ENCODE results near the gene INKA2. TPM values are rescaled to one million over a fixed set of nuclear protein-coding genes. Genes with fewer than 3 reads are reported as not detected.

INKA2 gene
- polyA plus RNA-seq, 1 donor from 2014 or later, result 0.77 TPM

DNA sequence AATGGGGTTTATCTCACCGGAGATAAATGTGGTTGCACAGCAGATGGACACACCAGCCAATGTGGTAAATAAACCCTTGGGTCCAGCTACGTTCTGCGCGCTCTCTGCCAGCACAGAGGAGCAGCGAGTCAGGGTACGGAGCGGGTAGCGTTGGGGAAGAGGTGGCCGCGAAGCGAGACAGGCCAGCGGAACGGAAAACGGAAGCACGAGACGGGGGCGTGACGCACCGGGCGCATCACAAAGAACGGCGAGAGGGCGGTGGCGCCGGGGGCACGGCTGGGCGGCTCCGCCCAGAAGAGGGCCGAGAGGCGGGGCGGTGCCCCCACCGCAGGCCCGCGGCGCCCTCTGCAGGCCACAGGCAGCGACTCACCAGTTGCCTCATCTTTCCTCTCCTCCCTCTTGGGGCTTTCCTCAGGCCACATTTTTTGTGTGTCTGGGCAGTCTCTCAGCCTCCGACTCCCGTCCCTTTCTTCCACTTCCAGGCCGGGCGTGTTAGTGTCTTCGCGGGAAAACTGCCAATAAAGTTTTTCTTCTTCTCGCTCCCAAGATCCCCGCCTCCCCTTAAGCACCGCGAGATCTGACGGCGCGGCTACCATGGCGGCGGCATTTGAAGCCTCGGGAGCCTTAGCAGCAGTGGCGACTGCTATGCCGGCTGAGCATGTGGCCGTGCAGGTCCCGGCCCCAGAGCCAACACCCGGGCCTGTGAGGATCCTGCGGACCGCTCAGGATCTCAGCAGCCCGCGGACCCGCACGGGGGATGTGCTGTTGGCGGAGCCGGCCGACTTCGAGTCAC, 16.3 kb upstream of the INKA2 start, which contains the start of gene DDX20:
Gene DDX20, plus strand, starts transcription at position 571 of the 793 bp plus-strand sequence. Its CDS starts 24 bp downstream, at position 595.
- Histone ChIP-seq H3K9ac (ENCODE audit: low read length) (peak within 1 kb of the TSS; percentile 91), H2AFZ (ENCODE audit: low read depth, low read length) (peak within 1 kb of the TSS; percentile 62), H3K79me2 (replicated peaks; ENCODE audit: insufficient read depth, low read length) (peaks cover 31% of the 10 kb centered on the region), H3K36me3 (ENCODE audit: insufficient read depth, low read length) (no peaks in the 10 kb centered on the region), H4K20me1 (ENCODE audit: insufficient read depth) (no peaks in the 10 kb centered on the region), H3F3A (ENCODE audit: insufficient read depth, low read length, poor library complexity, severe bottlenecking) (peaks cover 7% of the 10 kb centered on the region), H3K4me3 (ENCODE audit: low read length) (peak within 1 kb of the TSS; percentile 72), H3K27ac (ENCODE audit: low read length) (peak within 1 kb of the TSS; percentile 99), H3K9me3 (ENCODE audit: low read length) (no peaks in the 10 kb centered on the region), H3K4me2 (ENCODE audit: low read length) (peak within 1 kb of the TSS; percentile 100), H3K27me3 (ENCODE audit: insufficient read depth, low read depth, low read length) (no peaks in the 10 kb centered on the region), H3K9me2 (ENCODE audit: insufficient read depth, low read length) (no peaks in the 10 kb centered on the region)
- TF ChIP-seq MXI1 (conservative IDR thresholded peaks at IDR 0.05; ENCODE audit: poor library complexity, severe bottlenecking) (peak; percentile 100), EP300 (conservative IDR thresholded peaks at IDR 0.05; ENCODE audit: poor library complexity, severe bottlenecking) (peak; percentile 84), EZH2 (IDR thresholded peaks at IDR 0.05; ENCODE audit: borderline replicate concordance, insufficient read depth, low read length, poor library complexity, severe bottlenecking) (no peak), TAF1 (IDR thresholded peaks at IDR 0.05; ENCODE audit: low read depth) (peak; percentile 62), RAD21 (conservative IDR thresholded peaks at IDR 0.05) (peak; percentile 91), POLR2AphosphoS5 (IDR thresholded peaks at IDR 0.05) (peak; percentile 86), SMC3 (conservative IDR thresholded peaks at IDR 0.05; ENCODE audit: poor library complexity) (peak; percentile 93)
- TF ChIP-seq, protein P1, sequence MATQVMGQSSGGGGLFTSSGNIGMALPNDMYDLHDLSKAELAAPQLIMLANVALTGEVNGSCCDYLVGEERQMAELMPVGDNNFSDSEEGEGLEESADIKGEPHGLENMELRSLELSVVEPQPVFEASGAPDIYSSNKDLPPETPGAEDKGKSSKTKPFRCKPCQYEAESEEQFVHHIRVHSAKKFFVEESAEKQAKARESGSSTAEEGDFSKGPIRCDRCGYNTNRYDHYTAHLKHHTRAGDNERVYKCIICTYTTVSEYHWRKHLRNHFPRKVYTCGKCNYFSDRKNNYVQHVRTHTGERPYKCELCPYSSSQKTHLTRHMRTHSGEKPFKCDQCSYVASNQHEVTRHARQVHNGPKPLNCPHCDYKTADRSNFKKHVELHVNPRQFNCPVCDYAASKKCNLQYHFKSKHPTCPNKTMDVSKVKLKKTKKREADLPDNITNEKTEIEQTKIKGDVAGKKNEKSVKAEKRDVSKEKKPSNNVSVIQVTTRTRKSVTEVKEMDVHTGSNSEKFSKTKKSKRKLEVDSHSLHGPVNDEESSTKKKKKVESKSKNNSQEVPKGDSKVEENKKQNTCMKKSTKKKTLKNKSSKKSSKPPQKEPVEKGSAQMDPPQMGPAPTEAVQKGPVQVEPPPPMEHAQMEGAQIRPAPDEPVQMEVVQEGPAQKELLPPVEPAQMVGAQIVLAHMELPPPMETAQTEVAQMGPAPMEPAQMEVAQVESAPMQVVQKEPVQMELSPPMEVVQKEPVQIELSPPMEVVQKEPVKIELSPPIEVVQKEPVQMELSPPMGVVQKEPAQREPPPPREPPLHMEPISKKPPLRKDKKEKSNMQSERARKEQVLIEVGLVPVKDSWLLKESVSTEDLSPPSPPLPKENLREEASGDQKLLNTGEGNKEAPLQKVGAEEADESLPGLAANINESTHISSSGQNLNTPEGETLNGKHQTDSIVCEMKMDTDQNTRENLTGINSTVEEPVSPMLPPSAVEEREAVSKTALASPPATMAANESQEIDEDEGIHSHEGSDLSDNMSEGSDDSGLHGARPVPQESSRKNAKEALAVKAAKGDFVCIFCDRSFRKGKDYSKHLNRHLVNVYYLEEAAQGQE (IDR thresholded peaks at IDR 0.05; ENCODE audit: borderline replicate concordance), result peak; percentile 91
- TF ChIP-seq, protein P2, sequence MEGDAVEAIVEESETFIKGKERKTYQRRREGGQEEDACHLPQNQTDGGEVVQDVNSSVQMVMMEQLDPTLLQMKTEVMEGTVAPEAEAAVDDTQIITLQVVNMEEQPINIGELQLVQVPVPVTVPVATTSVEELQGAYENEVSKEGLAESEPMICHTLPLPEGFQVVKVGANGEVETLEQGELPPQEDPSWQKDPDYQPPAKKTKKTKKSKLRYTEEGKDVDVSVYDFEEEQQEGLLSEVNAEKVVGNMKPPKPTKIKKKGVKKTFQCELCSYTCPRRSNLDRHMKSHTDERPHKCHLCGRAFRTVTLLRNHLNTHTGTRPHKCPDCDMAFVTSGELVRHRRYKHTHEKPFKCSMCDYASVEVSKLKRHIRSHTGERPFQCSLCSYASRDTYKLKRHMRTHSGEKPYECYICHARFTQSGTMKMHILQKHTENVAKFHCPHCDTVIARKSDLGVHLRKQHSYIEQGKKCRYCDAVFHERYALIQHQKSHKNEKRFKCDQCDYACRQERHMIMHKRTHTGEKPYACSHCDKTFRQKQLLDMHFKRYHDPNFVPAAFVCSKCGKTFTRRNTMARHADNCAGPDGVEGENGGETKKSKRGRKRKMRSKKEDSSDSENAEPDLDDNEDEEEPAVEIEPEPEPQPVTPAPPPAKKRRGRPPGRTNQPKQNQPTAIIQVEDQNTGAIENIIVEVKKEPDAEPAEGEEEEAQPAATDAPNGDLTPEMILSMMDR (IDR thresholded peaks at IDR 0.05; ENCODE audit: poor library complexity, severe bottlenecking), result peak; percentile 99

DNA sequence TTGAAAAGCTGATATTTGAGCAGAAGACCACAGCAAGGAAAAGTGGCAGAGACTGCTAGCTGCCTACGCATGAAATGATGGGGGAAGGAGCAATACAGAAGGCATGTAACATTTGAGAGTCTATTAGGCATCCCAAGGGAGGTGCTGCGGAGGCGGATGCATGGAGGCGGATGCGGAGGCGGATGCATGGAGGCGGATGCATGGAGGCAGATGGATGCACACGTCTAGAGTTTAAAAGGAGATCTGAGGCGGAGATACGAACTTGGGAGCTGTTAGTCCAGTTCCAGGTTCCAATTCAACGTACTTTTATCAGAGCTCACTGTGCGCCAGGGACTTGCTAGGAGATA, 15.8 kb upstream of the INKA2 start:
- Histone ChIP-seq H4K20me1 (ENCODE audit: insufficient read depth) (no peaks in the 10 kb centered on the region), H2AFZ (ENCODE audit: low read depth, low read length) (peak overlapping the region; percentile 53), H3K79me2 (replicated peaks; ENCODE audit: insufficient read depth, low read length) (peaks cover 31% of the 10 kb centered on the region), H3K4me2 (ENCODE audit: low read length) (peak overlapping the region; percentile 82), H3K27ac (ENCODE audit: low read length) (peak overlapping the region; percentile 99), H3K9ac (ENCODE audit: low read length) (peak overlapping the region; percentile 91), H3K9me3 (ENCODE audit: low read length) (no peaks in the 10 kb centered on the region), H3K9me2 (ENCODE audit: insufficient read depth, low read length) (no peaks in the 10 kb centered on the region), H3K36me3 (ENCODE audit: insufficient read depth, low read length) (no peaks in the 10 kb centered on the region), H3K27me3 (ENCODE audit: insufficient read depth, low read depth, low read length) (no peaks in the 10 kb centered on the region), H3F3A (ENCODE audit: insufficient read depth, low read length, poor library complexity, severe bottlenecking) (peaks cover 7% of the 10 kb centered on the region), H3K4me3 (ENCODE audit: low read length) (peak overlapping the region; percentile 72)
- TF ChIP-seq RAD21 (conservative IDR thresholded peaks at IDR 0.05) (no peak), SMC3 (conservative IDR thresholded peaks at IDR 0.05; ENCODE audit: poor library complexity) (no peak), EP300 (conservative IDR thresholded peaks at IDR 0.05; ENCODE audit: poor library complexity, severe bottlenecking) (no peak), POLR2AphosphoS5 (IDR thresholded peaks at IDR 0.05) (no peak), MXI1 (conservative IDR thresholded peaks at IDR 0.05; ENCODE audit: poor library complexity, severe bottlenecking) (no peak), EZH2 (IDR thresholded peaks at IDR 0.05; ENCODE audit: borderline replicate concordance, insufficient read depth, low read length, poor library complexity, severe bottlenecking) (no peak), TAF1 (IDR thresholded peaks at IDR 0.05; ENCODE audit: low read depth) (peak; percentile 59)
- TF ChIP-seq, protein P1 (IDR thresholded peaks at IDR 0.05; ENCODE audit: borderline replicate concordance), result no peak
- TF ChIP-seq, protein P2 (IDR thresholded peaks at IDR 0.05; ENCODE audit: poor library complexity, severe bottlenecking), result no peak

All from neural cell (in vitro differentiated cells).